D721Med (cell line): ENCODE data around the gene CD44.

Experiments
- DNase-seq: peaks from one replicate; pipeline ENCODE4 v3.0.0; 2011; ENCODE audit warnings: low spot score; ENCODE audit not compliant: insufficient read length
- FAIRE-seq: peaks from 2 replicates; lab custom pipeline; 2011; peaks lifted over from hg19 to GRCh38; lab: Jason Lieb, UNC
- TF ChIP-seq, protein P1 (sequence below): IDR thresholded peaks from 2 replicates; pipeline ENCODE4 v1.5.1; 2012; ENCODE audit warnings: mild to moderate bottlenecking, control low read depth; ENCODE audit not compliant: insufficient read depth; ENCODE audit errors: missing control alignments

CD44 gene

DNA sequence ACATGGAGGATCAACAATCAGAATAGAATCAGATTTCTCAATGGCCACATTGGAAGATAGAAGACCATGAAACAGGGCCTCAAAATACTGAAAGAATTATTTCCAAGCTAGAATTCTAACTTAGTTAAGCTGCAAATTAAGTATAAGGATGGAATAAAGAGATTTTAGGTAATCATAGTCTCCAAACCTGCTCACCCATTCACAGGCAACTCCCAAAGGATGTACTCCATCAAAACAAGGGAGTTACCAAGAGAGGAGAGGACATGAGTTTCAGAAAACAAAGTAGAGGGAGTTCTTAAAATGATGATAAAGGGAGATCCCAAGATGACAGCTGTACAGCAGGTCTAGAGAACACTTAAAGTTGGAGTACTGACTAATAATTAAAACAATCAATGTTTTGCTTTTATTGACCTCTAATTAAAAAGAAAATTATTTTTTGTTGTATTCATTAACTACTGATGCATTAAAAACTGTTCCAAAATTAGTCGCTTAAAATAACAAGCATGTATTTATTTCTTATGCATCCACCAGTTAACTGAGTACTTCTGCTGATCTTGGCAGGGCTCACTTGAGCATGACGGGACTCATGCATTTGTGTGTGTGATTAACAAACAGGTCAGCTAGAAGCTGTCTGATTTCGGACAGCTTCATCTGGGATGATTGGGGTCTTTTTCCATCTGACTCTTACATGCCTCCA is 95.6 kb downstream of the CD44 start:
- TF ChIP-seq, protein P1, sequence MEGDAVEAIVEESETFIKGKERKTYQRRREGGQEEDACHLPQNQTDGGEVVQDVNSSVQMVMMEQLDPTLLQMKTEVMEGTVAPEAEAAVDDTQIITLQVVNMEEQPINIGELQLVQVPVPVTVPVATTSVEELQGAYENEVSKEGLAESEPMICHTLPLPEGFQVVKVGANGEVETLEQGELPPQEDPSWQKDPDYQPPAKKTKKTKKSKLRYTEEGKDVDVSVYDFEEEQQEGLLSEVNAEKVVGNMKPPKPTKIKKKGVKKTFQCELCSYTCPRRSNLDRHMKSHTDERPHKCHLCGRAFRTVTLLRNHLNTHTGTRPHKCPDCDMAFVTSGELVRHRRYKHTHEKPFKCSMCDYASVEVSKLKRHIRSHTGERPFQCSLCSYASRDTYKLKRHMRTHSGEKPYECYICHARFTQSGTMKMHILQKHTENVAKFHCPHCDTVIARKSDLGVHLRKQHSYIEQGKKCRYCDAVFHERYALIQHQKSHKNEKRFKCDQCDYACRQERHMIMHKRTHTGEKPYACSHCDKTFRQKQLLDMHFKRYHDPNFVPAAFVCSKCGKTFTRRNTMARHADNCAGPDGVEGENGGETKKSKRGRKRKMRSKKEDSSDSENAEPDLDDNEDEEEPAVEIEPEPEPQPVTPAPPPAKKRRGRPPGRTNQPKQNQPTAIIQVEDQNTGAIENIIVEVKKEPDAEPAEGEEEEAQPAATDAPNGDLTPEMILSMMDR, result no peak
- no peak for DNase-seq
- no peak for FAIRE-seq

DNA sequence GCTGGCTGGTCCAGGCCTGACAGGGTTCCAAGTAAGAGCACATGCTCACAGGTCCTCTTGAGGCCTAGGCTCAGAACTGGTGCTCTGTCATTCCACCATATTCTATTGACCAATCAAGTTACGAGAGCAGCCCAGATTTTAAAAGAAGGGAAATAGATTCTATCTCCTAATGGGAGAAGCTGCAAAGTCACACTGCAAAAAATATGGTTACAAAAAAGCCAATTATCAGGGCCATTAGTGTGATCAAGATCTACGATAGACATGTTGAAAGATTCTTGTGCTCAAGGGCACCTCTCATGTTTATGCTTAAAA is 96.1 kb downstream of the CD44 start:
- FAIRE-seq, result no peak
- no peak for DNase-seq
- TF ChIP-seq, protein P1, result no peak

DNA sequence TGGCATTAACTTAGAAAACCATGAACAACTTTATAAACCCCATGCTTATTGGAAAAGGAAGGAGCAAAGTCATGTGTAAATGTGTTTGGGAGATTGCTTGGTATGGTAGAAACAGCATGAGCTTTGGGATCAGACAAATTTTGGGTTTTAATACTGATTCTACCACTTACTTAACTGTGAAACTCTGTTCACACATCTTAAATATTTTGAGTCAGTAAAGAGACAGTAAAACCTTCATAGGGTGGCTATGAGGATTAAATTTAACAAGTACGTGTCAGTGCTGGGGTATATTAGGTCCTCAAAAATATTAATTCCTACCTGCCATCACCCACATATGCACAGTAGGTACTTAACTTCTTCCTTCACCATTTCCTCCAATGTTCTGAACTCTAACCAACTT is 96.5 kb downstream of the CD44 start:
- DNase-seq (no peak), FAIRE-seq (no peak)
- TF ChIP-seq, protein P1, result no peak

DNA sequence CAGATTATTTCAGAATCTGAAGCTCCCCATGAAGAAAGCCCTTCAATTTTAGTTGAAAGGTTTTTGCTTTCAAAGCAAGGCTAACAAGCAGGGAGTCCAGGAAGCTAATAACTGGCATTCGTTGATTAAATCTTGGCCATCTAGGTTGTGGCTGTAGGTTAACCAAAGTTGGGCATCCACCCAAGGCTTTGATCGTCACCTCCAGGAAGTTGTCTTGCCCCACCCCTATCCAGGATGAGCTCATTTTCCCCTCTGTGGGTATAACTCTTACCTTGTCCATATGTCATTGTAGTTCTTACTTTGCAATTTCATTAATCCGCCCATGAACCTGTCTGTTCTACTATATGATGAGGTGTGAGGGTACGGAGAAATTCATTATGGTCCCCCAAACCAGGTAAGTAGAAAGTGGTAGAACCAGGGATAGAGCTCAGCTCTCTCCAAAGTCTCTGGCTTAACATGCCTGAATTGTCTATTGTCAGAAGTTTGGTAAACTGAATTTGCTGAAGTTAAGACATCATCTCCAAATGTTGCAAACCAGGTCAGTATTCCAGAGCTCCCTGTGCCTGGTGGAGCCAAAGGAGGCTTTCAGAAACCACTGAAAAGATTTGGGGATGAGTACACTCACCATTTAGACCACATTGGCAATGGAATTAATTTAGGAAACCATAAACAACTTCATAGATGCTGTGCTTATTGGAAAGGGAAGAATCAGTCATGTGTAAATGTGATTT is 97.1 kb downstream of the CD44 start:
- FAIRE-seq (no peak), DNase-seq (no peak)
- TF ChIP-seq, protein P1, result no peak

DNA sequence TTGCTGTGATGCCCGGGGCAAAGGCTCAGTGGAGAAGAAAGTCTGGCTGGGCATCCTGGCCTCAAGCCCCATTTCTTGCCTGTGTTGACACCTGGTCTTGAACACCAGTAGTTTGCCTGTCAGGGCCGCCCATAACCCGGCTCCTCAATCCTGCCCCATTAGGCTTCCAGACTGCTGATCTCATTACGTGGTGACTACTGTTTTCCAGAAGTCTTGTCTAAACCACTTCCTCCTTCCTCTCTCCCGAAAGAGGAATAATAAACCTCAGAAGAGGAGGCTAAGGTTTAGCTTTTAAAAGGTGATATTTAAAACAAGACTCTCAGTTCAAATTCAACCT is 97.7 kb downstream of the CD44 start:
- no peak for DNase-seq
- no peak for FAIRE-seq
- TF ChIP-seq, protein P1, result no peak

DNA sequence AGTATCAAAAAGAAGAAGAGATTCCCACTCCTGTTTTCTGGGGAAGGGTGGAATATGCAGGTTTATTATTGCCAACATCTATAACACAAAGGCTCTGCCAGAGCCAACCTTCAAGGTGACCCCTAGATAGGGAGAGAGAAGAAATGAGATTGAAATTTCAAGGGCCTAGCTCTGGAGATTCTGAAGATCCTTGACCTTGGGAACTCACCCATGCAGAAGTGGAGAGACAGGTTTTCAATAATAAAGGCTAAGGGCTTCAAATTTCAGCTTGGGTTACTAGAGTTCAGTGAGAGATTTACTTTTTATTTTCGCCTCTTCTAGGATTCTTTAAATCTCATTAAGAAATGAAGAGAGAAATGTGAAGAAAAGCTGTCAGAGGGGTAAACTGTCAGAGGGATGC is 98.4 kb downstream of the CD44 start:
- TF ChIP-seq, protein P1, result no peak
- FAIRE-seq (no peak), DNase-seq (no peak)
